ENCODE results near the gene CCDC159. TPM values are rescaled to one million over a fixed set of nuclear protein-coding genes. Genes with fewer than 3 reads are reported as not detected.

The CCDC159 gene
- total and polyA plus RNA-seq, 2 of the 4 experiments (the other 2 are of a cell fraction), result 4.7 to 14.0 TPM

GRCh38 chr19:11377237-11377636 is 30.9 kb downstream of the CCDC159 start:
- 0 out of 2 replicates have a peak, but pooled peaks have one; percentile 24 for TF ChIP-seq MAFK (IDR thresholded peaks at IDR 0.05; ENCODE audit: low read depth, low read length)
- no peak for TF ChIP-seq CEBPB (IDR thresholded peaks at IDR 0.05; ENCODE audit: low read depth, low read length)
- peak; percentile 46; the same call in 1 of the 2 replicates for TF ChIP-seq FOS (IDR thresholded peaks at IDR 0.05; ENCODE audit: low read depth, low read length)
- no peak for TF ChIP-seq CHD1 (IDR thresholded peaks at IDR 0.05; ENCODE audit: low read depth, low read length)
- TF ChIP-seq BHLHE40 (IDR thresholded peaks at IDR 0.05; ENCODE audit: low read depth, low read length), result 0 out of 2 replicates have a peak, but pooled peaks have one; percentile 5
- TF ChIP-seq RFX5 (IDR thresholded peaks at IDR 0.05; ENCODE audit: low read depth, low read length), result no peak
- TF ChIP-seq MAZ (IDR thresholded peaks at IDR 0.05; ENCODE audit: borderline replicate concordance, low read depth, low read length), result no peak
- TF ChIP-seq NFE2L2 (IDR thresholded peaks at IDR 0.05; ENCODE audit: low read depth, low read length), result no peak
- TF ChIP-seq, protein P1, sequence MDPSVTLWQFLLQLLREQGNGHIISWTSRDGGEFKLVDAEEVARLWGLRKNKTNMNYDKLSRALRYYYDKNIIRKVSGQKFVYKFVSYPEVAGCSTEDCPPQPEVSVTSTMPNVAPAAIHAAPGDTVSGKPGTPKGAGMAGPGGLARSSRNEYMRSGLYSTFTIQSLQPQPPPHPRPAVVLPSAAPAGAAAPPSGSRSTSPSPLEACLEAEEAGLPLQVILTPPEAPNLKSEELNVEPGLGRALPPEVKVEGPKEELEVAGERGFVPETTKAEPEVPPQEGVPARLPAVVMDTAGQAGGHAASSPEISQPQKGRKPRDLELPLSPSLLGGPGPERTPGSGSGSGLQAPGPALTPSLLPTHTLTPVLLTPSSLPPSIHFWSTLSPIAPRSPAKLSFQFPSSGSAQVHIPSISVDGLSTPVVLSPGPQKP (IDR thresholded peaks at IDR 0.05; ENCODE audit: borderline replicate concordance, low read depth, low read length), result no peak
- no peak for TF ChIP-seq POLR2A (IDR thresholded peaks at IDR 0.05; ENCODE audit: low read depth, low read length)
- TF ChIP-seq USF2 (IDR thresholded peaks at IDR 0.05; ENCODE audit: low read depth, low read length), result peak; percentile 95
- no peak for TF ChIP-seq SMC3 (IDR thresholded peaks at IDR 0.05; ENCODE audit: low read depth, low read length)
- TF ChIP-seq CTCF (conservative IDR thresholded peaks at IDR 0.05; ENCODE audit: low read depth, low read length), result no peak

More at GRCh38 chr19:11377237-11377636, 30.9 kb downstream of the CCDC159 start:
- Histone ChIP-seq H4K20me1 (ENCODE audit: insufficient read depth, low read length) (peaks cover 11% of the 10 kb centered on the region; the same call in 1 of the 2 replicates), H3K27ac (ENCODE audit: insufficient read depth, low read length) (peak overlapping the region; percentile 82), H3K27me3 (ENCODE audit: control insufficient read depth, insufficient read depth, low read length) (no peaks in the 10 kb centered on the region), H3K4ac (ENCODE audit: low read depth, low read length) (peak overlapping the region; percentile 59), H3K9ac (ENCODE audit: low read depth, low read length) (no peak overlapping the region), H2BK15ac (ENCODE audit: low read depth, low read length) (peak overlapping the region; percentile 31; the same call in 1 of the 3 replicates), H2BK5ac (ENCODE audit: low read depth, low read length, poor library complexity, severe bottlenecking) (peak overlapping the region; percentile 78), H3K14ac (replicated peaks; ENCODE audit: low read depth, low read length) (0 out of 2 replicates have a peak overlapping the region, but pooled peaks have one; percentile 62), H3K36me3 (ENCODE audit: control insufficient read depth, insufficient read depth, low read length) (no peaks in the 10 kb centered on the region), H4K91ac (ENCODE audit: insufficient read depth, low read depth, low read length) (peak overlapping the region; percentile 74; the same call in 1 of the 2 replicates), H3K23ac (ENCODE audit: low read depth, low read length) (no peak overlapping the region), H3K79me1 (ENCODE audit: low read depth in 1 of 2, low read length in 2 of 2) (peaks cover 8 to 41% of the 10 kb centered on the region in 2 experiments), H2BK120ac (ENCODE audit: low read depth, low read length) (peak overlapping the region; percentile 65), H3K4me1 (ENCODE audit: control insufficient read depth, insufficient read depth, low read length) (peaks cover 25% of the 10 kb centered on the region), H3K4me3 (ENCODE audit: insufficient read depth, low read depth, low read length) (no peak overlapping the region), H3K56ac (ENCODE audit: extremely low read depth, insufficient read depth, low read length) (peak overlapping the region; percentile 2; the same call in 1 of the 2 replicates), H3K9me1 (ENCODE audit: insufficient read depth, low read length) (peaks cover 37% of the 10 kb centered on the region), H2AK9ac (replicated peaks; ENCODE audit: low read depth, low read length, poor library complexity) (peak overlapping the region; percentile 17), H3K9me3 (ENCODE audit: control insufficient read depth, insufficient read depth, low read length) (no peaks in the 10 kb centered on the region), H3K4me2 (ENCODE audit: low read depth, low read length) (peak overlapping the region; percentile 11; the same call in 1 of the 2 replicates), H4K5ac (ENCODE audit: low read depth, low read length) (peak overlapping the region; percentile 43), H2AK5ac (ENCODE audit: low read depth, low read length) (peak overlapping the region; percentile 52; the same call in 1 of the 2 replicates), H4K8ac (ENCODE audit: low read depth in 2 of 2, low read length in 2 of 2) (peak overlapping the region; percentile 22 to 63; a peak in 3 of 4 replicates), H3K18ac (ENCODE audit: low read depth, low read length) (peak overlapping the region; percentile 44), H2AFZ (replicated peaks; ENCODE audit: low read length, poor library complexity) (no peak overlapping the region), H2BK20ac (ENCODE audit: low read depth, low read length) (peak overlapping the region; percentile 30)
- intact Hi-C loops (cut with micrococcal nuclease), result no loop called here
- BruUV-seq (replicated peaks), result no TSS peak
- 0 out of 2 replicates have a peak, but pooled peaks have one; percentile 1 for ATAC-seq (ENCODE audit: low read depth)
- DNase-seq, result peak; percentile 94
- CTCF ChIA-PET, result interaction anchor here (0.6 to 1.2 kb wide), 2 partner anchors 83 to 251 kb away, joined by 3 to 5 read pairs; no protein-coding TSS in a partner anchor
- dilution Hi-C loops (cut with HindIII; ENCODE audit: low sequenced_read_pairs, unreplicated experiment), result no loop called here
- in situ Hi-C loops (cut with MboI; ENCODE audit: low sequenced_read_pairs), result no loop called here
- POLR2A ChIA-PET (ENCODE audit: unreplicated experiment), result interaction anchor here (0.5 kb wide), 1 partner anchor 22 kb away, joined by 4 read pairs; the partner anchor contains the start of gene PLPPR2

Measured in IMR-90 (cell line).